Transverse colon (tissue), 4 donors: Measurements from ENCODE around the gene TMEM178B.

Experiments used
- CTCF ChIP-seq, 5 experiments: fragments of 200-600 bp in 3 of 5; fragments of 450-650 bp in 2 of 5; sonication (generic) in 3 of 5; IDR thresholded peaks; 1 replicate in 2 of 5; 2 replicates in 3 of 5; pipeline ENCODE4 v1.5.1; 2016 to 2017; ENCODE audit warnings: antibody characterized with exemption in 5 of 5, inconsistent platforms in 3 of 5, mild to moderate bottlenecking in 2 of 5, moderate library complexity in 1 of 5
- POLR2A ChIP-seq: fragments of 450-650 bp; IDR thresholded peaks from one replicate; pipeline ENCODE4 v1.6.1; 2016; ENCODE audit warnings: antibody characterized with exemption, mild to moderate bottlenecking, moderate library complexity
- POLR2AphosphoS5 ChIP-seq, 3 donors: sonication (generic); formaldehyde crosslinking; IDR thresholded peaks; one replicate each; pipeline ENCODE4 v1.6.1; 2016; ENCODE audit warnings: antibody characterized with exemption in 3 of 3

- no peak for TF ChIP-seq CTCF (IDR thresholded peaks at IDR 0.05)
- no peak for TF ChIP-seq POLR2A
- no peak for TF ChIP-seq POLR2AphosphoS5 (IDR thresholded peaks at IDR 0.05)
Observed at GRCh38 chr7:141263508-141263907, 189.6 kb downstream of the TMEM178B start.
